Ovary (tissue), 3 donors: ENCODE data around the gene VPS16.

ENCODE experiments used
- EP300 ChIP-seq: sonication (generic); formaldehyde crosslinking; IDR thresholded peaks from one replicate; pipeline ENCODE4 v1.6.1; 2017; ENCODE audit warnings: antibody characterized with exemption
- POLR2A ChIP-seq: fragments of 450-650 bp; IDR thresholded peaks from one replicate; pipeline ENCODE4 v1.6.1; 2017; ENCODE audit warnings: antibody characterized with exemption, mild to moderate bottlenecking, moderate library complexity
- TF ChIP-seq, protein P1 (sequence below), 3 donors: fragments of 450-650 bp in 2 of 3; fragments of 200-600 bp in 1 of 3; IDR thresholded peaks; one replicate each; pipeline versions ENCODE4 v1.5.1 to v1.8.0; 2016 to 2022; ENCODE audit warnings: antibody characterized with exemption in 3 of 3, mild to moderate bottlenecking in 1 of 3
- donor health status: DM: no; HTN: no; CAD: no.

DNA sequence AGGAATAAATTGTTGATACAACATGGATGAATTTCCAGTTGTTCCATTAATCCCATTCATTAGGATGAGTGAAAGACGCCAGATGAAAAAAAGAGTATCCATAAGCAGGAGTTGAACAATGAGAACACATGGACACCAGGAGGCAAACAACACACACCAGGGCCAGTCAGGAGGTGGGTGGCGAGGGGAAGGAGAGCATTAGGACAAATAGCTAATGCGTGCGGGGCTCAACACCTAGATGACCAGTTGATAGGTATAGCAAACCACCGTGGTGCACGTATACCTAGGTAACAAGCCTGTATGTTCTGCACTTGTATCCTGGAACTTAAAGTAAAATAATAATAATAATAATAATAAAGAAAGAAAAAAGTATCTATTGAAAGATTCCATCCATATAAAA is 11.2 kb upstream of the VPS16 start:
- TF ChIP-seq POLR2A (no peak), EP300 (no peak)
- TF ChIP-seq, protein P1, sequence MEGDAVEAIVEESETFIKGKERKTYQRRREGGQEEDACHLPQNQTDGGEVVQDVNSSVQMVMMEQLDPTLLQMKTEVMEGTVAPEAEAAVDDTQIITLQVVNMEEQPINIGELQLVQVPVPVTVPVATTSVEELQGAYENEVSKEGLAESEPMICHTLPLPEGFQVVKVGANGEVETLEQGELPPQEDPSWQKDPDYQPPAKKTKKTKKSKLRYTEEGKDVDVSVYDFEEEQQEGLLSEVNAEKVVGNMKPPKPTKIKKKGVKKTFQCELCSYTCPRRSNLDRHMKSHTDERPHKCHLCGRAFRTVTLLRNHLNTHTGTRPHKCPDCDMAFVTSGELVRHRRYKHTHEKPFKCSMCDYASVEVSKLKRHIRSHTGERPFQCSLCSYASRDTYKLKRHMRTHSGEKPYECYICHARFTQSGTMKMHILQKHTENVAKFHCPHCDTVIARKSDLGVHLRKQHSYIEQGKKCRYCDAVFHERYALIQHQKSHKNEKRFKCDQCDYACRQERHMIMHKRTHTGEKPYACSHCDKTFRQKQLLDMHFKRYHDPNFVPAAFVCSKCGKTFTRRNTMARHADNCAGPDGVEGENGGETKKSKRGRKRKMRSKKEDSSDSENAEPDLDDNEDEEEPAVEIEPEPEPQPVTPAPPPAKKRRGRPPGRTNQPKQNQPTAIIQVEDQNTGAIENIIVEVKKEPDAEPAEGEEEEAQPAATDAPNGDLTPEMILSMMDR (IDR thresholded peaks at IDR 0.05) = no peak
